Activated naive CD4-positive, alpha-beta T cell treated with anti-CD3 and anti-CD28 coated beads, Interleukin-2, amount 10 ng/mL, durations not matched to agents 5 hours and 36 hours (primary cell): Measurements from ENCODE around the gene HDDC3. TPM values are rescaled to one million over a fixed set of nuclear protein-coding genes. Genes with fewer than 3 reads are reported as not detected.

Experiments used
- total RNA-seq, 2 experiments: library from RNA; stranded (reverse); gene quantifications; one replicate each; pipeline ENCODE4 v1.2.3, GENCODE V29; 2021

The HDDC3 gene
- total RNA-seq = 10 to 100 TPM; 28.5 to 29.2 TPM

GRCh38 chr15:90931828-90932659 lies at the start of gene HDDC3:
TSS of gene HDDC3 (minus strand) at chr15:90932549. CDS start at chr15:90932540, 9 bp downstream.

GRCh38 chr15:90954712-90955623 lies 22.6 kb upstream of the HDDC3 start, which contains the start of gene RCCD1:
TSS of gene RCCD1 (plus strand) at chr15:90954884. CDS start at chr15:90956735, 1,851 bp downstream.

GRCh38 chr15:90934949-90935751 lies 2.8 kb upstream of the HDDC3 start, which contains the start of gene UNC45A:
TSS of gene UNC45A (plus strand) at chr15:90935285. CDS start at chr15:90935325, 40 bp downstream.

GRCh38 chr15:90902840-90903732 lies 29.3 kb downstream of the HDDC3 start, which contains the start of gene MAN2A2:
TSS of gene MAN2A2 (plus strand) at chr15:90903302. CDS start at chr15:90904208, 906 bp downstream.

GRCh38 chr15:90883976-90884718 lies 48.2 kb downstream of the HDDC3 start, which contains the start of gene FES:
TSS of gene FES (plus strand) at chr15:90884504. CDS start at chr15:90885046, 542 bp downstream.

Other genes starting within 250 kb of the HDDC3 start
- 10 to 100 TPM; 31.2 to 33.6 TPM for gene BLM, start 215.2 kb downstream of the HDDC3 start, total RNA-seq
- 100 to 1,000 TPM; 122 to 123 TPM for gene FURIN, start 64.0 kb downstream of the HDDC3 start, total RNA-seq
- 10 to 100 TPM in 1 of 2 experiments, 1 to 10 TPM in 1; 8.2 to 12.9 TPM for gene FES, start 48.0 kb downstream of the HDDC3 start, total RNA-seq
- gene MAN2A2, start 29.2 kb downstream of the HDDC3 start, total RNA-seq = 100 to 1,000 TPM; 100 to 103 TPM
- 10 to 100 TPM; 67.9 to 68.9 TPM for gene UNC45A, start 2.7 kb upstream of the HDDC3 start, total RNA-seq
- 10 to 100 TPM; 26.7 to 27.8 TPM for gene RCCD1, start 22.3 kb upstream of the HDDC3 start, total RNA-seq
- gene PRC1, start 62.0 kb upstream of the HDDC3 start, total RNA-seq = 100 to 1,000 TPM; 111 to 127 TPM
- 10 to 100 TPM; 18.1 to 18.4 TPM for gene VPS33B, start 90.0 kb upstream of the HDDC3 start, total RNA-seq
- under 1 TPM; 0.18 to 0.26 TPM for gene SV2B, start 167.7 kb upstream of the HDDC3 start, total RNA-seq